Activated T-cell treated with anti-CD3 and anti-CD28 coated beads, Interleukin-2, amount 50 U/mL, for 72 hours (primary cell): ENCODE results near the gene AKAP13. TPM values are rescaled to one million over a fixed set of nuclear protein-coding genes. Genes with fewer than 3 reads are reported as not detected.
A peak's percentile ranks its signal among the peaks of the same experiment; 100 is the strongest.

Experiments
- ATAC-seq, 2 donors: fragments of 150-1000 bp; cut with Tn5 transposase; replicated peaks in 1 of 2; 2 replicates each; pipeline ENCODE4 v1.10.0; 2021; ENCODE audit warnings: moderate library complexity in 2 of 2, mild to moderate bottlenecking in 1 of 2
- DNase-seq, 2 donors: peaks; one replicate each; pipeline ENCODE4 v3.0.0; 2021 to 2022; ENCODE audit warnings: mixed read lengths in 1 of 2
- H3K27ac Mint-ChIP-seq: one replicate; pipeline ENCODE4 v1.8.0; 2022; ENCODE audit warnings: mild to moderate bottlenecking, moderate library complexity, mixed read lengths
- H3K27me3 Mint-ChIP-seq: one replicate; pipeline ENCODE4 v1.8.0; 2022; ENCODE audit warnings: low read depth, mixed read lengths
- H3K36me3 Mint-ChIP-seq, 2 donors: one replicate each; pipeline ENCODE4 v1.8.0; 2022; ENCODE audit warnings: mixed read lengths in 2 of 2, mild to moderate bottlenecking in 1 of 2; ENCODE audit not compliant: insufficient read depth in 2 of 2
- H3K4me1 Mint-ChIP-seq: one replicate; pipeline ENCODE4 v1.8.0; 2022; ENCODE audit warnings: low read depth, mixed read lengths
- H3K4me3 Mint-ChIP-seq, 2 donors: one replicate each; pipeline ENCODE4 v1.8.0; 2022; ENCODE audit warnings: mild to moderate bottlenecking in 2 of 2, mixed read lengths in 2 of 2, moderate library complexity in 2 of 2
- H3K9me3 Mint-ChIP-seq, 2 donors: one replicate each; pipeline ENCODE4 v1.8.0; 2022; ENCODE audit warnings: mixed read lengths in 2 of 2
- total RNA-seq, 2 donors: library from RNA; stranded (reverse); gene quantifications; one replicate each; pipeline ENCODE4 v1.2.3, GENCODE V29; 2022

The AKAP13 gene
- total RNA-seq, 2 donors from 2014 or later: 134 to 185 TPM

DNA sequence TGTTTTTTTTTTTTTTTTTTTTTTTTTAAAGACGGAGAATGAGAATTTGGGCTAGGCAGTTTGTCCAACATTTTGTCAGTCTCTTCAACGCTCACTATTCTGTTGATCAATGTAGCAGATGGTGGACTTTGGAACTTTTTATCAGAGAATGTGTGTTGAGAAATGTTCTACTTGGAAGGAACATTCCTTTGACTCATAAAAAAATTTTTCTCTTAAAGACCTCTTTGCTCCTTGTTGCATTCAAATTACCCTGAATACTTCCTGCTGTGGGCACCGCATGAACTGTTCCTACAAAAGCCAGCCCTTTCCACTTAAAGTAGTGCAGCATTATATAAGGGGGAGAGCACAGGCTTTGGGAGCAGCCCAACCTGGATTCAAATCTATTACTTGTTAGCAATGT lies 182.9 kb downstream of the AKAP13 start:
- no peak for DNase-seq
- no peak overlapping the region for H3K27ac Mint-ChIP-seq
- no peaks in the 10 kb centered on the region for H3K9me3 Mint-ChIP-seq
- no peak overlapping the region for H3K4me3 Mint-ChIP-seq
- H3K4me1 Mint-ChIP-seq: peaks cover 19% of the 10 kb centered on the region
- H3K27me3 Mint-ChIP-seq: no peaks in the 10 kb centered on the region
- no peaks in the 10 kb centered on the region for H3K36me3 Mint-ChIP-seq
- no peak for ATAC-seq

GRCh38 chr15:85563731-85564130 lies 183.3 kb downstream of the AKAP13 start:
- Mint-ChIP-seq H3K36me3 (no peaks in the 10 kb centered on the region), H3K4me3 (no peak overlapping the region), H3K27me3 (no peaks in the 10 kb centered on the region), H3K4me1 (peaks cover 15% of the 10 kb centered on the region), H3K27ac (no peak overlapping the region), H3K9me3 (no peaks in the 10 kb centered on the region)
- DNase-seq (no peak), ATAC-seq (no peak)

- no peak for ATAC-seq
- Mint-ChIP-seq H3K4me1 (peaks cover 12% of the 10 kb centered on the region), H3K36me3 (peaks cover 0 to 3% of the 10 kb centered on the region in 2 donors), H3K27me3 (no peaks in the 10 kb centered on the region), H3K9me3 (peaks cover 0 to 2% of the 10 kb centered on the region in 2 donors), H3K4me3 (no peak overlapping the region), H3K27ac (no peak overlapping the region)
- DNase-seq: no peak
These were observed 184.3 kb downstream of the AKAP13 start for GRCh38 chr15:85564686-85565085.

GRCh38 chr15:85568261-85568808 lies 187.9 kb downstream of the AKAP13 start:
- DNase-seq (no peak), ATAC-seq (no peak)
- Mint-ChIP-seq H3K36me3 (peaks cover 0 to 3% of the 10 kb centered on the region in 2 donors), H3K9me3 (peaks cover 0 to 2% of the 10 kb centered on the region in 2 donors), H3K4me3 (no peak overlapping the region), H3K27me3 (no peaks in the 10 kb centered on the region), H3K27ac (no peak overlapping the region), H3K4me1 (peaks cover 28% of the 10 kb centered on the region)

GRCh38 chr15:85570336-85570735 lies 189.9 kb downstream of the AKAP13 start:
- Mint-ChIP-seq H3K4me3 (no peak overlapping the region), H3K4me1 (peaks cover 23% of the 10 kb centered on the region), H3K27ac (peak overlapping the region; percentile 7), H3K27me3 (no peaks in the 10 kb centered on the region), H3K36me3 (peaks cover 0 to 3% of the 10 kb centered on the region in 2 donors), H3K9me3 (peaks cover 0 to 2% of the 10 kb centered on the region in 2 donors)
- no peak for ATAC-seq
- no peak for DNase-seq

- no peak overlapping the region for H3K4me3 Mint-ChIP-seq
- H3K27me3 Mint-ChIP-seq: no peaks in the 10 kb centered on the region
- ATAC-seq: no peak
- no peak overlapping the region for H3K27ac Mint-ChIP-seq
- H3K4me1 Mint-ChIP-seq: peaks cover 23% of the 10 kb centered on the region
- no peak for DNase-seq
- H3K36me3 Mint-ChIP-seq: peaks cover 0 to 3% of the 10 kb centered on the region in 2 donors
- H3K9me3 Mint-ChIP-seq: peaks cover 0 to 2% of the 10 kb centered on the region in 2 donors
These were observed 191.4 kb downstream of the AKAP13 start for GRCh38 chr15:85571780-85572179.

GRCh38 chr15:85576392-85576791 lies 196.0 kb downstream of the AKAP13 start:
- Mint-ChIP-seq H3K4me3 (no peak overlapping the region), H3K4me1 (peaks cover 28% of the 10 kb centered on the region), H3K27me3 (no peaks in the 10 kb centered on the region), H3K27ac (no peak overlapping the region), H3K9me3 (no peaks in the 10 kb centered on the region), H3K36me3 (peaks cover 0 to 8% of the 10 kb centered on the region in 2 donors)
- ATAC-seq (no peak), DNase-seq (no peak)

DNA sequence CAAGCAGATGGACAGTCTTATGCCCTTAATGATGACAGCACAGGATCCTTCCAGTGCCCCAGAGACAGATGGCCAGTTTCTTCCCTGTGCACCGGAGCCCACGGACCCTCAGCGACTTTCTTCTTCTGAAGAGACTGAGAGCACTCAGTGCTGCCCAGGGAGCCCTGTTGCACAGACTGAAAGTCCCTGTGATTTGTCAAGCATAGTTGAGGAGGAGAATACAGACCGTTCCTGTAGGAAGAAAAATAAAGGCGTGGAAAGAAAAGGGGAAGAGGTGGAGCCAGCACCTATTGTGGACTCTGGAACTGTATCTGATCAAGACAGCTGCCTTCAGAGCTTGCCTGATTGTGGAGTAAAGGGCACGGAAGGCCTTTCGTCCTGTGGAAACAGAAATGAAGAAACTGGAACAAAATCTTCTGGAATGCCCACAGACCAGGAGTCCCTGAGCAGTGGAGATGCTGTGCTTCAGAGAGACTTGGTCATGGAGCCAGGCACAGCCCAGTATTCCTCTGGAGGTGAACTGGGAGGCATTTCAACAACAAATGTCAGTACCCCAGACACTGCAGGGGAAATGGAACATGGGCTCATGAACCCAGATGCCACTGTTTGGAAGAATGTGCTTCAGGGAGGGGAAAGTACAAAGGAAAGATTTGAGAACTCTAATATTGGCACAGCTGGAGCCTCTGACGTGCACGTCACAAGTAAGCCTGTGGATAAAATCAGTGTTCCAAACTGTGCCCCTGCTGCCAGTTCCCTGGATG lies 198.7 kb downstream of the AKAP13 start:
- ATAC-seq: no peak
- DNase-seq: no peak
- H3K27ac Mint-ChIP-seq: peak overlapping the region; percentile 21
- H3K36me3 Mint-ChIP-seq: peaks cover 5 to 16% of the 10 kb centered on the region in 2 donors
- H3K4me3 Mint-ChIP-seq: no peak overlapping the region
- H3K27me3 Mint-ChIP-seq: no peaks in the 10 kb centered on the region
- no peaks in the 10 kb centered on the region for H3K9me3 Mint-ChIP-seq
- H3K4me1 Mint-ChIP-seq: peaks cover 42% of the 10 kb centered on the region

DNA sequence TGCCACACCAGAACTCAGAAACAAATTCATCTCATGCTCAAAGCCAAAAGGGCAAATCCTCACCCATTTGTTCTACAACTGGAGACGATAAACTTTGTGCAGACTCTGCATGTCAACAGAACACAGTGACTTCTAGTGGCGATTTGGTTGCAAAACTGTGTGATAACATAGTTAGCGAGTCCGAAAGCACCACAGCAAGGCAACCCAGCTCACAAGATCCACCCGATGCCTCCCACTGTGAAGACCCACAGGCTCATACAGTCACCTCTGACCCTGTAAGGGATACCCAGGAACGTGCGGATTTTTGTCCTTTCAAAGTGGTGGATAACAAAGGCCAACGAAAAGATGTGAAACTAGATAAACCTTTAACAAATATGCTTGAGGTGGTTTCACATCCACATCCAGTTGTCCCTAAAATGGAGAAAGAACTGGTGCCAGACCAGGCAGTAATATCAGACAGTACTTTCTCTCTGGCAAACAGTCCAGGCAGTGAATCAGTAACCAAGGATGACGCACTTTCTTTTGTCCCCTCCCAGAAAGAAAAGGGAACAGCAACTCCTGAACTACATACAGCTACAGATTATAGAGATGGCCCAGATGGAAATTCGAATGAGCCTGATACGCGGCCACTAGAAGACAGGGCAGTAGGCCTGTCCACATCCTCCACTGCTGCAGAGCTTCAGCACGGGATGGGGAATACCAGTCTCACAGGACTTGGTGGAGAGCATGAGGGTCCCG lies 199.7 kb downstream of the AKAP13 start:
- no peak for DNase-seq
- H3K9me3 Mint-ChIP-seq: no peaks in the 10 kb centered on the region
- no peak for ATAC-seq
- peaks cover 7 to 20% of the 10 kb centered on the region in 2 donors for H3K36me3 Mint-ChIP-seq
- no peaks in the 10 kb centered on the region for H3K27me3 Mint-ChIP-seq
- peak overlapping the region; percentile 27 for H3K27ac Mint-ChIP-seq
- H3K4me1 Mint-ChIP-seq: peaks cover 52% of the 10 kb centered on the region
- peak overlapping the region; percentile 84 to 100 for H3K4me3 Mint-ChIP-seq

GRCh38 chr15:85580879-85581278 lies 200.5 kb downstream of the AKAP13 start:
- peak overlapping the region; percentile 99 for H3K27ac Mint-ChIP-seq
- H3K4me1 Mint-ChIP-seq: peaks cover 60% of the 10 kb centered on the region
- H3K27me3 Mint-ChIP-seq: no peaks in the 10 kb centered on the region
- H3K36me3 Mint-ChIP-seq: peaks cover 7 to 24% of the 10 kb centered on the region in 2 donors
- peak; percentile 75 to 76 for DNase-seq
- ATAC-seq: peak; percentile 51 to 54
- H3K9me3 Mint-ChIP-seq: no peaks in the 10 kb centered on the region
- peak overlapping the region; percentile 84 to 100 for H3K4me3 Mint-ChIP-seq

- H3K4me1 Mint-ChIP-seq: peaks cover 66% of the 10 kb centered on the region
- no peaks in the 10 kb centered on the region for H3K27me3 Mint-ChIP-seq
- ATAC-seq (peak in 1 of 2 donors; percentile 38), DNase-seq (peak; percentile 27 to 62)
- peak overlapping the region; percentile 84 to 100 for H3K4me3 Mint-ChIP-seq
- H3K27ac Mint-ChIP-seq: peak overlapping the region; percentile 99
- peaks cover 10 to 29% of the 10 kb centered on the region in 2 donors for H3K36me3 Mint-ChIP-seq
- H3K9me3 Mint-ChIP-seq: no peaks in the 10 kb centered on the region
These were observed 201.1 kb downstream of the AKAP13 start for GRCh38 chr15:85581495-85581894.

GRCh38 chr15:85582131-85583079 lies 202.0 kb downstream of the AKAP13 start:
- Mint-ChIP-seq H3K4me1 (peaks cover 73% of the 10 kb centered on the region), H3K36me3 (peaks cover 10 to 35% of the 10 kb centered on the region in 2 donors), H3K9me3 (no peaks in the 10 kb centered on the region), H3K27me3 (no peaks in the 10 kb centered on the region), H3K4me3 (peak overlapping the region; percentile 84 to 100), H3K27ac (peak overlapping the region; percentile 99)
- ATAC-seq: peak; percentile 68 to 77
- DNase-seq: peak; percentile 70 to 75
